EH (cell line): ENCODE measurements around the gene GPC3.
"Not testable (repeated sequence)": the region's sequence is repeated elsewhere in the genome, so short reads cannot be mapped to it uniquely, and the experiment has no call there.

Experiments used
- DNase-seq: peaks from one replicate; pipeline ENCODE4 v3.0.0-alpha.2; 2015; ENCODE audit warnings: low read depth

GPC3 gene

DNA sequence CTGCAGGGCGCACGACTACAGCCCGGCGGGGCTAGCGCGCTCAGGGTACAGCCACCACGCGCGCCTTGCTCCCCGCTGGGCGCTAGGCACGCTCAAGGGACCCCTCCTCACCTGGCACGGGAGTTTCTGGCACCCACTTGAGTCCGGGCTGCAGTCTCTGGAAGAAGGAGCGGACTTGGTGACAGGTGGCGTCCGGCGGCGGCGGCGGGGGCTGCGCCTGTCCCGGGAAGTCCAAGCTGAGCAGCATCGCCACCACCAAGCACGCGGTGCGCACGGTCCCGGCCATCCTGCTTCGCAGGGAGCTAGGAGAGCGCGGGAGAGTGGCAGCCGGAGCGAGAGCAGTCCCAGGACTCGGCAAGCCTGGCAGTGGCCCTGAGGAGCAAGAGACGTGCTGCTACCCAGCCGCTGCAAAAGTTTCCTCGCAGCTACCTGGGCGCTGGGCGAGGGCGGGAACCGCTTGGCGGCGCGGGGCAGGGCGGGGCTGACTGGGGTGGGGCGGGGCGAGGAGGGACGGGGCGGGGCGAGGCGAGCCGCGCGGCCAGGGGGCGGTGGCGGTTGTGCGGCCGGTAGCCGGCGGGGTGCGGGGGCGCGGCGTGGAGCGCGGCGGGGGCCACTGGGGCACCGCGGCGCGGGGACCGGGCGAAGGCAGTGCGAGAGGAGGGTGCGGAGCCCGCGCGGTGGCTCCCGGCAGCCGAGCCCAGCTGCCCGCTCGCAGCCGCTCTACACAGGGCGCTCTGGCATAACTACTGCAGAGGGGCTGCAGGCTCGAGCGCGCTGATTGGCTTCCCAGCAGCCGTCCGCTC is at the start of gene GPC3:
Gene GPC3, minus strand, starts transcription at position 431 of the 803 bp plus-strand sequence.
- peak; percentile 7 for DNase-seq

DNA sequence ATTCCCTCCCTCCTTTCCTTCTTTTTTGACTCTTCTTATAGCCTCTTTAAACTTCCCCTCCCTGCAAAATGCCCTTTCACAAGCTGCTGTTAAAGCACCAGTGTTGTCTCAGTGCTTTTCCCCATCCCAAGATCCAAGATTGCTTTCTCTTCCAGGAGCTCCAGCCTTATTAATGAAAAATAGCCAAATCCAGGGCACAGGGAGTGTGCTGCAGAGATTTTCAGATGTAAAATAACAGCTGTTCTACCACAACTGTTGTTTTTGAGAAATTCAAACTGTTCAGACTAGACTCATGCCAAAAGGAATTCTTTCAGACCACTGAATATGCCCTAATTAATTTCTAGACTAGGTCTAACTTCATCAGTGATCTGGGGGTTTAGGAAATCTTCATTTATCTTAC is 47.0 kb upstream of the GPC3 start:
- DNase-seq = no peak

GRCh38 chrX:134026565-134027311 is 41.3 kb upstream of the GPC3 start:
- DNase-seq = peak; percentile 10

- no peak for DNase-seq
These were observed 40.7 kb upstream of the GPC3 start for GRCh38 chrX:134025986-134026545.

- no peak for DNase-seq
These were observed 39.4 kb upstream of the GPC3 start for GRCh38 chrX:134024686-134025377.

DNA sequence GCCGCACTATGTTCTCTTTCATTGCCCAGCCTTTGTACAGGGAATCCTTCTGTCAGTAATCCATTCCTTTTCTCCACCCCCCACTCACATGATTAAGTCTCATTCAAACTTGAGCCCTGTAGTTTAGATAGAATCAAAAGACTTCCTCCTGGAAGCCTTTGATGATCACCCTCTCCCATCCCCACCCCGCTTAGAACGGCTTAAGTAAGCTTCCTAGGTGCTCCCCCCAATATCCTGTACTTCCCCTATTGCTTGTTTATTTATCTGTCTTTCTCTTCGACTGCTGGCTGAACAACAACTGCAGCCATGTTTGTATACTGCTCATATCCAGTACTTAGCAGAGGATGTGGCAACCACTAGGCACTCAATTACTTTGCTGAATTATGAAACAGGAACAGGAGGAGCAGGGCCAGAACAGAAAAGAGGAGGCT is 38.5 kb upstream of the GPC3 start:
- DNase-seq = no peak

- no peak for DNase-seq
These were observed 35.5 kb upstream of the GPC3 start for GRCh38 chrX:134020910-134021309.

DNA sequence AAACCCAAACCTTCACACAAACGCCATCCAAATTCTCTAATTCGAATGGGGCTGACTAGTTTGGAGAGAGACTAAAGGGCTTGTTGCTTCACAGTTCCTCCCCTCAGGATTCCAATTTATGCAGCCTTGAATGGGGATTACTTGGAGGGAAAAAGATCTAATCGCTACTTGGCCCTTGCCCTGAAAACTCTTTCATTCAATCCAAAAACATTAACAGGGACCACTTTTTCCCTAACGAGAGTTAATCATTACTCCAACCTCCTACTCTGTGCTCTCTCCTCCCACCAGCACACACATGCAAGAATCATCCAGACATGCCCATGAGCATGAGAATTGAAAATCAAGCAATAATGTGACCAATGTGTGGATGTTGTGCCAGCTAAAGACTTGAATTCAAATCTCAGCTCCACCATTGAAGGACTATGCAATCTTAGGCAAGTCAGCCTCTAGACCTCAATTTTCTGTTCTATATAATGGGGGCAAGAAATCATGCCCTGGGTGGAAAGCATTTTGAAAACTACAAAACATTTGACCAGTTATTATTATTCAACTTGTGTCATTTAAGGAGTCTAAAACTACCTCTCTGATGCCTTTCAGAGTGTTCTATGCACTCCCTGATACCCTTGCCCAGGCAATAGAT is 34.3 kb upstream of the GPC3 start:
- no peak for DNase-seq

GRCh38 chrX:134016309-134016708 is 30.9 kb upstream of the GPC3 start:
- DNase-seq = not testable (repeated sequence)

GRCh38 chrX:134015510-134015909 is 30.1 kb upstream of the GPC3 start:
- not testable (repeated sequence) for DNase-seq

- no peak for DNase-seq
These were observed 28.1 kb upstream of the GPC3 start for GRCh38 chrX:134013524-134013923.

DNA sequence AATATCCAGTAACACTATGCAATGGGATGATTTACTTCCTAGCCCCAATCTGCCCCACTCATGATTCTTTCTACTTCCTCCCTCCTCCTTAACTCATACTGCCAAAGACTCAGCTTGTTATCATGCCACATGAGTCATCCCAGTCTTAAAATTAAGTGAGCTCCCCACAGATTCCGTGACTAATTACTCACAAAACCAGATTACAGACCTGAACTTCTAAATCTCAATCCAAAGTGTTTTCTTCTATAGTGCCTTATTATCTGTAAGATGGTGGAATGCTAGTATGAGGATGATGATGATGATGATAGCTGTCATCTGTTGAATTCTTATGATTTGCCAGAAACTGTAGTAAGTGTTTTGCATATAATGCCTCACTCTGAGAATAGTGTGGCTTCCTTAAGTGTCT is 27.7 kb upstream of the GPC3 start:
- DNase-seq = peak; percentile 1

DNA sequence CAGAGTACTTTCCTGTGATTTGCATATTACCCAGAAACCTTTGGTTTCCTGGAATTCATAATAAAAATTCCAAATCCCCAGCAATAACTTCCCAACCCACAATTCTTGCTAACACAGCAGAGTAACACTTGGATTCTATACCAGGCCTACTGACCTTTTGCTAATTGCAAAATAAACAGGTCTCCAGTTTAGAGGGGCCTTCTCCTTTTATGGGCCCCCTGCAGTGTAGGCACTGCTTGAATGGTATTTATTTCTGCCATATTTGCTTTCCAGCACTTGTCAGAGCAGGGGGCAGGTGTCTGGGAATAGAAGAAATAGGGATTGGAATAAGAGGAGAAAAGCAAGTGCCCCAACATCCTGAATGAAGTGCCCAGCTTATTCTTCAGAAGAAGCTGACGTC is 25.3 kb upstream of the GPC3 start:
- DNase-seq = no peak

DNA sequence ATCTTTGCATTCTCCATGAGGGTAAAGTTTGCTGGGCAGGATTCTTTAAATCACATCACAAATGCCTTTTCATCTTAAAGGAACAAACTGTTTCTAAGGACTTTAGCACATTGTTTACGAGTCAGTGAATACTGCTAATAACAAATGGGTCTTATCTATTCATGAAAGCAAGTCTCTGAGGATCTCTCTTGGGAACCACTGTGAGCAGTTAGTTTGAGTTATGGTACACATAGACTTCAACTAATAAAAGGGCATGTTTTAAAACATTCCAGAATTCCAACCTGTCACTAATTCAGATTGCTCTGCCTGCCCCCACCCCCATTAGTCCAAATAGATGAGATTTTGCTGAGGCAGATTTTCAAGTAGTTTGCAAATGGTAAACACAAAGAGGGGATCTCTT is 22.3 kb upstream of the GPC3 start:
- no peak for DNase-seq

- DNase-seq = no peak
These were observed 21.2 kb upstream of the GPC3 start for GRCh38 chrX:134006484-134007161.

DNA sequence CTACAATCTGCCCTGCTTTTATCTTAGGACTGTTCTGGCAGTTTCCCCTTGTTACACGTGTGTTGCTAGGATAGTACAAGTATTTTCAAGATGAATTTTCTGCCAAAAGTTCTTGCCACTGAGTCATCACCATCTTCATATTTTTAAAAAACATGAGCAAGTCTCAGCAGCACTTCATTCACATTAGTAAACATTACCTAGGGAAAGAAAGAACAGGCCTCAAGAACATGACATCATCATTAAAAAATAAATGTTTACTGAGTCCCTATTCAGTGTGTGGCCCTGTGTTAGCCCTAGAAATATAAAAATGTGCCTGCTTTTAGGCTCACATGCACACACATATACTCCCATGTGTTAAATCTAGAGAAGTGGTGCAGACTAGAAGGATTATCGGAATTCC is 18.7 kb upstream of the GPC3 start:
- DNase-seq = no peak

DNA sequence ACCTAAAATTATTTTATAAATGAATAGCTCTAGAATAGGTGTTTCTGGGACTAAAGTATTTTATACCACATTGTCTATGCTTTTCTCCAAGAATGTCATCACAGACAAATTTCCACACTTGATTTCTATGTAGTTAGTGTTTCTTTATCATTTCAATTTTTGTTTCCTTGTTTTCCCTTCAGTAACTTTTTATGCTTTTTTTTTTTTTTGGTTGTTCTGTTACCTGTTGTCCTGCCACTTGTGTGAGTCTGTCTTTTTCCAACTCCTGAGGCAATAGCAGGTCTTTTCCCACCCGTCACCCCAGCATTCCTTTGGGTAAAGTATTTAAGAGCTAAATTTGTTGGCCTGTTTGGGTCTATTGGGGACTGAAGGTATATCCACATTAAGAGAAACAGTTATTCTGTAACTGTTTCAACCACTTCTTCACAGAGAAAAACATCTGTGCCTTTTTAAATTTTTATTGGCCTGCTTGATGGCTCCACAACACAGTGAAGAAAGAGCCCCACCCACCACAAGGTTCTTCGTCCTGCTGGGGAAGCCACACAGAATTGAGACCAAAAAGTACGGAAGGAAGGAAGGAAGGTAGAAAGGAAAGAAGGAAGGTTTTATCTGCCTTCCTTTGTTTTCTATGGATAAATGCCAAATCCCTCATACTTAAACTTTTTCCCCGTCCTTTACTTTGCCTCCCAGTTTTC is 17.7 kb upstream of the GPC3 start:
- DNase-seq = no peak

DNA sequence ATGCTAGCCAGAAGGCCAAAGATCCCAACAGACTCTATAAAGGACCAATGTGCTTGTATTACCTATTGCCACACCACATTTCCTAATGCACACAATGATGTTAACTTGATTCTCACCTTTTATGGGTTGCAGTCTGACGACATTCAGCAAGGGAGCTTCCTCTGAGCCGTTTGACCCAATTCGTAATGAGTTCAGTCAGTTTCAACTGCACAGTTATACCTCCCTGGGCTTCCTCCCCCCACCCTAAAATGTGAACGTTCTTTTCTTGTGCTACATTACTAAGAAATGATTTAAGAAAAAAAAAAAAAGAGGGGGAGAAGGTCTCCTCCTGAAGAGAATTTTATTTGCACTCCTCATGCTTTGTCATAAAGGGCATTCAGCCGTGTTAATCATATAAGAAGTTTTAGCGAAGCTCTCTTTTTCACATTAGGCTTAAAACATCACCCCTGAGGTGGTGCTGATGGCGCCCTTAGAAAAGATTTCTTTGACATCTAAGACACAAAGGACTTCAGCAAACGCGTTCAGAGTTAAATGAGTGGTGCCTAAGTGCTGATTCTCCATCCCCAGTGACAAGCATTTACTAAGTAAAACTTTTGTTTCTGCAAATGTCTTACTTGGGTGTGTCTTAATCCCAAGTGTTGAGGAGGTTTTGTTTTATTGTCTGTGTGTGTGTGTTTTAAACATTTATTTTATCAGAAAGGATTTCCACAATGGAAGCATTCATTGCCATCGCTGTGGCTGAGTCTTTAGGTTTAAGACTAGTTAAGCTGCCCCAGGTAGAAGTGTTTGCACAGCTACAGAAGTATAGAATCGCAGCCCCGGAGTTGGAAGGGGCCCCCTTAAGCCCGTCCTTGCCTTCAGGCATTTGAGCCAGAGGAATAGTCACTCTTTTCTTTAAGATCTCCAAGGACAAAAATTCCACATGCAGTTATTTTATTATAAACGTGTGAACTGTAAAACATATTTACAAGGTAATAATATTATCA is 15.2 kb upstream of the GPC3 start:
- DNase-seq = no peak

- no peak for DNase-seq
These were observed 13.8 kb upstream of the GPC3 start for GRCh38 chrX:133999031-133999705.
